Hematopoietic multipotent progenitor cell treated with erythropoietin and hydrocortisone succinate and interleukin-3 and kit ligand, for 4 days (in vitro differentiated cells): ENCODE measurements around the gene PAQR5.
A peak's percentile ranks its signal among the peaks of the same experiment; 100 is the strongest.
"Not testable (repeated sequence)": the region's sequence is repeated elsewhere in the genome, so short reads cannot be mapped to it uniquely, and the experiment has no call there.

ENCODE experiments used
- DNase-seq: peaks from one replicate; pipeline ENCODE4 v3.0.0-alpha.2; 2015

Gene PAQR5

DNA sequence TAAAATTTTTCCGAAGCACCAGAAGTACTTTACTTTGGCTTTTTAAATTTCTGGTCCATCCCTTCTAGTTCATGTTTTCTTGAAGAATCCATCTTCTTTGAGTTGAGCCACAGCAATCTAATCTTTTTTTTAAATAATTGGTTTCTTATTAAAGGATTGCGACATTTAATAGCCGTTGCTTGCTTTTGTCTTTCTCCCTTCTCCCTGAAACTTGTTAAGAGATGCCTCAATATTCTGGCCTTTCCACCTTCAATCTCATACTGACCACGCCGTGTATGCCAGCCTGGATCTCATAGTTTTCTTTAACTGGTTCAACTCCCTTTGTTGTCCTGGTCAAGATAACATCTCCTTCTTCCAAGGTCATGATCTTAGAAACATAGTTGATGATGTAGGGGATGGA, 135.5 kb downstream of the PAQR5 start:
- DNase-seq = no peak

GRCh38 chr15:69434679-69435078, 136.0 kb downstream of the PAQR5 start:
- no peak for DNase-seq

DNA sequence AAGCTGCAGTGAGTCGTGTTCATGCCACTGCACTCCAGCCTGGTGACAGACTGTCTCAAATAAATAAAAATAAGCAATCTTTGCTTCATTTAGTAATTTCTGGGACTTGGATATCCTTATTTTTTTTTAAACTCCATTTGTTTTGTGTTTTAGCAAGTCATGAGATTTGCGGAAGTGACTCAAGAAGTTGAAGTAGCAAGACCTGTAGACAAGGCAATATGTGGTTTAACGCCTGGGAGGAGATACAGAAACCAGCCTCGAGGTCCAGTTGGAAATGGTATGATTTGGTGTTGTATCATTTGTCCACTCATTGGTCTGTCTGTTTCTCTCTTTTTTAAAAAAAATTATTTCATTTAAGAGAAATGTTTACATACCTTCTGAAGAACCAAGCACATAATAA, 137.3 kb downstream of the PAQR5 start:
- DNase-seq = no peak

DNA sequence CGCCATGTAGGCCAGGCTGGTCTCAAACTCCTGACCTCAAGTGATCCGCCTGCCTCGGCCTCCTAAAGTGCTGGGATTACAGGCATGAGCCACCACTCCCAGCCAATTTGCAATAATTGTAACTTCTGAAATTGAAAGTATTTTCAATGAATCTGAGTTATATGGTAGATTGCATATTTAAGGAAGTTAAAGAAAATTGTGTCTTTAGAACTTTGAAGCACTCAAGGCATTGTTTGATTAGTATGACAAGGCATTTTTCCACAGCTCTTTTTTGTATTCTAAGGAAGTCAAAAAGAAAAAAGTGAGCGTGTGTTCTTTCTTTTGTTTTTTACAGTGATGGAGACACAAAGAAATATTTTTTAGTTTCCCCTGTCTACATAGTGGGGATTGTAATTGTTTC, 138.2 kb downstream of the PAQR5 start:
- peak; percentile 35 for DNase-seq

DNA sequence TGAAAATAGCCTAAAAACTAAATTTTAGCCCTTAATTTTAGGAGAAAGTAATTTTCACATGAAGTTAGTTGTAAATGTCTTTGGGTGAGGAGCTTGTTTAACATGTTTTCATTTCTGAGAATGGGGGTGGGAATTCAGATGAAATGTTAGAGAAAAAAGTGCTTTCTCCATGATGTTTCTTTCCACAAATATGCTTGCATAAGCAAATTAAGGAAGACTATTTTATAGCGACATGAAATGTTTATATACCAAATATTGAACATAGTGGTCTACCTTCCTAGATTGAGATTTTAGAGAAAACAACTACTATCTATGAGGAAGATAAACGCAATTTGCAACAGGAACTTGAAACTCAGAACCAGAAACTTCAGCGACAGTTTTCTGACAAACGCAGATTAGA, 140.9 kb downstream of the PAQR5 start:
- DNase-seq = no peak

DNA sequence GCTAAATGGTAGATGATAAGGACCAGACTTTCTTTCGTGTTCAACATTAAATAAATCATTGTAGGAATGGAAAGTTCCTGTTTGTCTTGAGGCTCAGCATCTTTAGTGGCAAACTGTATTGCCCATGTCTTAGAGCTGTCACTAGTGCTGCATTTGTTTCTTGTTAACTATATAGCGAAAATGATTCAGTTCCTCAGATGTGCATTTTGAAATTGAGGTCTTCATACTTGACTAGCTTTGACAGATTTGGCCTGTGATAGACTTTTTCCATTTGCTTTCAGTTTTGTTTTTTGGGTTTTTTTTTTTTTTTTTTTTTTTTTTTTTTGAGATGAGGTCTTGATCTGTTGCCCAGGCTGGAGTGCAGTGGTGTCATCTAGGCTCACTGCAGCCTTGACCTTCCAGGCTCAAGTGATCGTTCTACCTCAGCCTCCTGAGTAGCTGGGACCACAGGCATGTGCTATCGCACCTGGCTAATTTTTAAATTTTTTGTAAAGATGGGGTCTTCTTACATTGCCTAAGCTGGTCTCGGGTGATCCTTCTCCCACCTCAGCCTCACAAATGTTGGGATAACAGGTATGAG, 144.4 kb downstream of the PAQR5 start:
- DNase-seq = no peak

DNA sequence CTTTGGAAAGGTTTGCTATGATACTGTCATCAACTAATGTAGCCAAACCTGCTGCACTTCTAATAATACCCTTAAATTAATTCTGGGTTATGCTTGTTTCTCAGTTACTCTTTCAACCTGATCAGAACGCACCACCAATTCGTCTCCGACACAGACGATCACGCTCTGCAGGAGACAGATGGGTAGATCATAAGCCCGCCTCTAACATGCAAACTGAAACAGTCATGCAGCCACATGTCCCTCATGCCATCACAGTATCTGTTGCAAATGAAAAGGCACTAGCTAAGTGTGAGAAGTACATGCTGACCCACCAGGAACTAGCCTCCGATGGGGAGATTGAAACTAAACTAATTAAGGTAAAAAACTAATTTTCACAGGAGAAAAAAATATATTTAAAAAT, 146.0 kb downstream of the PAQR5 start:
- DNase-seq = no peak

DNA sequence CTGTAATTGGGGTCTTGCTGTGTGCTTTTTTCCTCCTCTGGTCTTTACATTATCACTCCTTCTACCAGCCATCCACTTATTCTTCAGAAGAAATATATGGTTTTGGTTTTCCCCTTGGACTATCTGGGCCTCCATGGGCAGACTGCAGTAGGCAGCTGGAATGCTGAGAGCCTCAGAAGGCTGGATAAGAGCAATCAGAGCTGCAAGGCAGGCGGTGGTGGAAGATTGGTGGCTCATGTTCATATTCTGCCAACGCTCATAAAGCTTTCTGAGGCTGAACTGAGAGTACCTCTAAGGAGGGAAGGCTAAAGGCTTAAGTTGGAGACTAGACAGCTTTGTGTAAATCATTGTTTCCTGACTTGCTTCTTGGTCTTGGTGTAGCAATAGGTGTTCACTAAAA, 148.2 kb downstream of the PAQR5 start:
- no peak for DNase-seq

- not testable (repeated sequence) for DNase-seq
Measured at GRCh38 chr15:69450221-69450620, 151.5 kb downstream of the PAQR5 start.

DNA sequence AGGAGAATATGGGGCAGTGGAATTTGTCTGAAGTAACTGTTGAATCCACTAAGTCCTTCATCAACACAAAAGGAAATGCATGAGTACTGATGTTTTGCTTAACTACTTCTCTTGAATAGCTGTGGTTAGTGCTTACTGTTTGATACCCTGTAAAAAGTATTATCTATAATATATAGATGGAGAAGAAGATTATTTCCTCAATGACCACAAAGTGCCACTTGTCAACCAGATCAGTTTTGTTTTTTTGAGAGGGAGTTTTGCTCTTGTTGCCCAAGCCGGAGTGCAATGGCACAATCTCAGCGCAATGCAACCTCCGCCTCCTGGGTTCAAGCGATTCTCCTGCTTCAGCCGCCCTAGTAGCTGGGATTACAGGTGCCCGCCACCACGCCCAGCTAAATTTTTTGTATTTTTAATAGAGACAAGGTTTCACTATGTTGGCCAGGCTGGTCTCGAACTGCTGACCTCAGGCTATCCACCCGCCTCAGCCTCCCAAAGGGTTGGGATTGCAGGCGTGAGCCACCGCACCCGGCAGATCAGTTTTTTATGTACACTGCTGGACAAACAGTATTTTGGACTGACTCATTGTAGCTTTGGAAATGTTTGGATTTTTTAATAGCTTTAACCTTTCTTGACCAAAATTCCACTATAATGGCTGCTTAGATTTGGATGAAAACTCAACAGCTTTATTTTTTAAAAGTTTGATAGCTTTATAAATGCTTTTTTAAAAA, 152.4 kb downstream of the PAQR5 start:
- no peak for DNase-seq

DNA sequence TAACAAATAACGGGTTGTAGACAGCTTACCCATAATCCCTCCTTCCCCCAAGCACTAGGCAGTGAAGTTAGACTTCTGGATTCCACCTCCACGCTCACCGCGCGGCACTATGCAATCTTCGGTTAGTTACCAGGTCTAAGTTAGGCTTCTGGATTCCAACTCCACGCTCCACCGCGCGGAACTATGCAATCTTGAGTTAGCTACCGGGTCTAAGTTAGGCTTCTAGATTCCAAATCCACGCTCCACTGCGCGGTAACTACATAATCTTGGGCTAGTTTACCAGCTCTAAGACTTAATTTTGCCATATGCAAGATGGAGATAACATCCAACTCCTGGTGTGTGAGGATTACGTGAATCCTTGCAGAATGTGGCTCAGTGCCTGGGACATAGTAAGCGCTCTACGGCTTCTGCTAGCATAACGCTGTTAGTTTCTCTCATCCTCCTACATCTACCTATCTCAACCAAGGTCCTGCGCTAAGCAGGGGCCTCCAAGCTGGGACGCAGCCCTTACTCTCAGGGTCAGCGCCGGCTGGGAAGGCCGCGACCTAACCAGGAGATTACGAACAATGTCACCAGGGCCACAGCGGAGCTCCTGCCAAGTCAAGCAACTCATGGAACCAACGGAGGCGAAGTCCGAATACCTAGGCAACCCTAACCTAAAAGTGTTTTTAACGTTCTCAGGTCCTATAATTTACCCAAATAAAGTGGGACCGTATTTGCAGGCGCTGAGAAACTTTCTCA, 153.4 kb downstream of the PAQR5 start:
- peak; percentile 77 for DNase-seq

GRCh38 chr15:69452692-69453521, 154.2 kb downstream of the PAQR5 start, which contains the start of gene RPLP1:
RPLP1 (plus strand) TSS chr15:69452818; CDS start chr15:69452949, 131 bp downstream.
- peak; percentile 99 for DNase-seq

GRCh38 chr15:69454953-69455352, 156.2 kb downstream of the PAQR5 start:
- DNase-seq = peak; percentile 28

- DNase-seq = no peak
Measured at GRCh38 chr15:69456208-69457166, 157.8 kb downstream of the PAQR5 start.
